ENCODE data around the gene SPTBN4.
"Not testable (repeated sequence)": the region's sequence is repeated elsewhere in the genome, so short reads cannot be mapped to it uniquely, and the experiment has no call there.

The SPTBN4 gene

DNA sequence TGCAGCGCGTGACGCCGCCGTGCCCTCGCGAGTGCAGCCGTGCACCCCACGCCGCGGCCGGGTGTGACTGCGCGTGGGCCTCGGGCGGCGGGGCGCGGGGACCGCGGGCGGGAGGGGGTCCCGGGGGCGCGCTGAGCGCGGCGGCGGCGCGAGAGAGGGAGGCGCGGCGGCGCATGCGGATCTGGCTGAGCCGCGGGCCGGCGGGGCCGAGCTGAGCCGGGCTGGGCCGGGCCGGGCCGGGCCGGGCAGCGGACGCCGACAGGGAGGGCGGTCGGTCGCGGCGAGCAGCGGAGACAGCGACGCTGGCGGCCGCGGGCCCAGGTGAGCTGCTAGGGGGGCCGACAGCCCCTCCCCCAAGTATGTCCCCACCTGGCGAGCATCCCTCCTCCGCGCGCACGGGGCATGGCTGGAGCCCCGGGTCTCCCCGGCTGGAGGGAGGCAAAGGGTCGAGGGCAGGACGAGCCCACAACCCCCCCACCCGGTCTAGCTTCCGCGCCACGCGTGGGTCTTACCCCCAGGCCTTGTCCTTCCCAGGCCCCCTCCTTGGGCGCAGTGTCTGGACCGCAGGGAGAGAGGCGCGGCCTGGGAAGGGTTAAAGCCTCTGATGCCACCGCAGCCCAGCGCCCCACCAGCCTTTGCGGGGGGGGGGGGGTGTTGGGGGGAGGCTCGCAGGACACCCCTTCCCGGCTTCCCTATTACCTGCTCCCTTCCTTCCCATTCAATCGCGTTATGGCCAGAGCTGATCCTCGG is at the start of gene SPTBN4:
SPTBN4 (plus strand) TSS at position 17 of the 750 bp plus-strand sequence. CDS start 5,621 bp downstream, outside the sequence.
- DNase-seq = no peak

DNA sequence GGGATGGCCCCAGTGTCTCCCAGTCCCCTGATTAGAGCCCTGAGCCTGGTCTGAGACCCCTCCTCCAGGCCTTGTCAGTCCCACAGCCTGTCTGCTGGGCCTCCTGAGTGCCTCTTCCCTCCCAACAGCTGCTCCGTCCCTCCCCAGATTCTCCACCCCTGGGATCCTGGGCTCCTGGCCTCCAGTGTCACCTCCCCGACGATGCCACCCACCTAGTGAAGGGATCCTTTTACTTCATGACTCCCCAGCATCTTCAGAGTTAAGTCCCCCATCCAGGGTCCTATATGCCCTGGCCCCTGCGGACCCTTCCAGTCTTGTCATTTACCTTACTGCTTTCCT is 49.2 kb upstream of the SPTBN4 start:
- no peak for DNase-seq

DNA sequence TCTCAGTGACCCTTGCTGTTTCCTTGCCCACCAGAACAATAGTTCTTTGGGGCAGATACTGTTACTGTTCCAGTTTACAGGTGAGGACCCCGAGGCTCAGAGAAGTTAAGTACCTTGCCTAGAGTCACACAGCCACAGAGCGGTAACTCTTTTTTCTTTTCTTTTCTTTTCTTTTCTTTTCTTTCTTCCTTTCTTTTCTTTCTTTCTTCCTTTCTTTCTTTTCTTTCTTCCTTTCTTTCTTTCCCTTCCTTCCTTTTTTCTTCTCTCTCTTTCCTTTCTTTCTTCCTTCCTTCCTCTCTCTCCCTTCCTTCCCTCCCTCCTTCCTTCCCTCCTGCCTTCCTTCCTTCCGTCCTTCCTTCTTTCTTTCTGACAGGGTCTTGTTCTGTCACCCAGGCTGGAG is 48.8 kb upstream of the SPTBN4 start:
- DNase-seq = no peak

DNA sequence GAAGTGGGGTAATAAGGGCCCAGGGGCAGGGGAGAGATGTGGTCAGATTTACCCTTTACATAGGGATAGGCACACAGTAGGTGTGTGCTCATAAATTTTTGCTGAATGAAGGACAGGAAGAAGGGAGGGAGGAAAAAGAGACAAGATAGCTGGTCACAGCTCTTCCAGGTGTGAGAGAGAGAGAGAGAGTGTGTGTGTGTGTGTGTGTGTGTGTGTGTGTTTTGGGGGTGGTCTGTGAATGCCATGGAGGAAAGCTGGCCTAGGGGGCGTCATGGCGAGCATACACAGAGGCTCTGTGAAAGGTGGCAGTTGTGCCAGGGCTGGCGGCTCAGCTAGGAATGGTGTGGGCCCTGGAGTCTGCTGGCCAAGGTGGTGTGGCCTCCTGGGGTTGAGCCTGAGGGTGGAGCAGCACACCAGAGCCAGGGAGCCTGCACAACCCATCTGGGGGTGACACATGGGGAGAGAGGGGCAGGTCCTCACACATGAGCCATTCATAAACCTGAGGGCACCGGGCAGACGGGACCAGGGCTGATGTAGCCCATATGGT is 47.7 kb upstream of the SPTBN4 start:
- DNase-seq = no peak

DNA sequence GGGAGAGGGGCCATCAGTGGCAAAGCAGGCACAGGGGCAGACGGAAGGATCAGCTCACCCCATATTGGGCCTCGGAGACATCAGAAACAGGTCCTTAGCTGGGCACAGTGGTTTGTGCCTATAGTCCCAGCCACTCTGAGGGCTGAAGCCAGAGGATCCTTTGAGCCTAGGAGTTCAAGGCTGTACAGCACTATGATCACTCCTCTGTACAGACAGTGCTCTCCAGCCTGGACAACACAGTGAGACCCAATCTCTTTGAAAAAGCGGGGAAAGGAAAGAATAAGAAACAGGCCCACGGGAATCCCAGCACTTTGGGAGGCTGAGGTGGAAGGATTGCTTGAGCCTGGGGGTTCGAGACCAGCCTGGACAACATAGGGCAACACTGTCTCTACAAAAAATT is 47.0 kb upstream of the SPTBN4 start:
- DNase-seq = no peak

DNA sequence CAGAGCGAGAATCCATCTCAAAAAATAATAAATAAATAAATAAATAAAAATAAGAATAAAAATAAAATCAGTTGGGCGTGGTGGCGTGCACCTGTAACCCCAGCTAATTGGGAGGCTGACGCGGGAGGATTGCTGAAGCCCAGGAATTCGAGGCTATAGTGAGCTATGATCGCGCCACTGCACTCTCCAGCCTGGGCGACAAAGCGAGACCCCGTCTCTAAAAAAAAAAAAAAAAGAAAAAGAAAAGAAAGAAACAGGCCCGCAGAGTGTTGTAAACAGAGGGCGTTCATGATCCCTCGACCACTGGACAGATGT is 46.4 kb upstream of the SPTBN4 start:
- no peak for DNase-seq

DNA sequence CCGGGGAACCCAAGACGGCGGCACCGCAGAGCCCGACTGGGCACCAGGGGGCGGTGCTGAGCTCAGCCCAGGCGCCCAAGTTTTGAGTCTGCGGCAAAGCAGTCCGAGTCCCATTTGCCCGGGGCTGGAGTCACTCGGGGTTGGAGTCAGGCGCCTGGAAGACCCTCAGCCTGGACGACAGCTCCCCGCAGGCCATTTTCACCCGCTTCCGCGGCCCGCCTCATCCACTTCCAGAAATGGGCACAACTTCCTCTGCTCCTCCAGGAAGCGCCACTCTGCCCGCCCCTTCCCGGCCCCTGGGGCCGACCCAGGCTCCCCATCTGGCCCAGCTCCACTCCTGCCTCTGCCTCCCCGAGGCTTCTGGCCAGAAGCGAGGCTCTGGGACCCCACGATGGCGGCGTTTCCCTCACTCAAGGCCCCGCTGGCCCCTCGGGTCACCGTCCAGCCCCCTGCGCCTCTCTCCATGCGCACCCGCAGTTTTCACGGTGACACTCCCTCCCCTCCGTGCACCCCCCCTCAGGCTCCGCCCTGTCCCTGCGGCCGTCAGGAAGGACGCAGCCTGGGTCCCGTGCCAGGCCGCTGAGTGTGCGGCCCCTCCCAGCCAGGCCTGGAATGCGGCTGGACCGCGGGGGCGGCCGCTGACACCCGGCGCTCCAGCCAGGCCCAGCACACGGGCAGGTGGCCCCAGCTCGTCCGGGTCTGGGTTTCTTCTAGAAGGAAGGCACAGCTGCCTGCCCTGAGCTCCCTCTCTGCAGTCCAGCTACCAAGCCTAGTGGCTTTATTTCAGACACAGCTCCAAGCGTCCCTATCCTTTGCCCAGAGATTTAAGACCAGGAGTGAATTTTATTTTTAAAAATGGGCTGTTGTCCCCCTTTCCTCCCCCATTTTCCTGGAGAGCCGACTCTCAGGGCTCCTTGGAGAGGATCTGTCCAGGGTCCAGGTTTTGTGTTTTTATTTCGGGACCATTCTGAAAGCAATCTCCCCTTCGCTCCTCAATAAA is 45.7 kb upstream of the SPTBN4 start:
- peak; percentile 59 to 95 for DNase-seq

DNA sequence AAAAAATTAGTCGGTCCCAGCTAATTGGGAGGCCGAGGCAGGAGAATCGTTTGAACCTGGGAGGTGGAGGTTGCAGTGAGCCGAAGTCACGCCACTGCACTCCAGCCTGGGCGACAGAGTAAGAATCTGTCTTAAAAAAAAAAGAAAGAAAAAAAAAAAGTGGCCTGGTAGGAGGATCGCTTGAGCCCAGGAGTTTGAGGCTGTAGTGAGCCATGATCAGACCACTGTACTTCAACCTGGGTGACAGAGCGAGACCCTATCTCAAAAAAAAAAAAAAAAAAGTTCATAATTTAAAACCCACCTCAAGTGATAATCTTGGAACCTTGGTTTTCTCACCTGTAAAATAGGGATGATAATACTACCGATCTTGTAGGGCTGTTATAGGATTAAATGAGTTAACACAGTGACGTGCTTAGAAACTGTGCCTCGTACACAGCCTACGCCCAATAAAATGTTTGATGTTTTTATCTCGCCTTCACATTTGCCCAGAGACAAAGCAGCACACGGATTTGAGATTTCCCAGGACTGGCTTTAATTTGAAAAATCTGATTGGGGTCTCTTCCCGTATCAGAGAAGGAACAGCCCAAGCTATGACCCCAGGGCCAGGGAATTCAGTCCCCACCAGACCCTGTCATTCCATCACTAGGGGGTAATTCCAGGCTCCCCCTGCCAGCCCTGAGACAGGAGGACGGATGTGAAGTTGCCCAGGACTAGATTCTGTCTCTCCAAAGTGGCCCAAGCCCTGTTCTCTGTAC is 44.6 kb upstream of the SPTBN4 start:
- DNase-seq = no peak

DNA sequence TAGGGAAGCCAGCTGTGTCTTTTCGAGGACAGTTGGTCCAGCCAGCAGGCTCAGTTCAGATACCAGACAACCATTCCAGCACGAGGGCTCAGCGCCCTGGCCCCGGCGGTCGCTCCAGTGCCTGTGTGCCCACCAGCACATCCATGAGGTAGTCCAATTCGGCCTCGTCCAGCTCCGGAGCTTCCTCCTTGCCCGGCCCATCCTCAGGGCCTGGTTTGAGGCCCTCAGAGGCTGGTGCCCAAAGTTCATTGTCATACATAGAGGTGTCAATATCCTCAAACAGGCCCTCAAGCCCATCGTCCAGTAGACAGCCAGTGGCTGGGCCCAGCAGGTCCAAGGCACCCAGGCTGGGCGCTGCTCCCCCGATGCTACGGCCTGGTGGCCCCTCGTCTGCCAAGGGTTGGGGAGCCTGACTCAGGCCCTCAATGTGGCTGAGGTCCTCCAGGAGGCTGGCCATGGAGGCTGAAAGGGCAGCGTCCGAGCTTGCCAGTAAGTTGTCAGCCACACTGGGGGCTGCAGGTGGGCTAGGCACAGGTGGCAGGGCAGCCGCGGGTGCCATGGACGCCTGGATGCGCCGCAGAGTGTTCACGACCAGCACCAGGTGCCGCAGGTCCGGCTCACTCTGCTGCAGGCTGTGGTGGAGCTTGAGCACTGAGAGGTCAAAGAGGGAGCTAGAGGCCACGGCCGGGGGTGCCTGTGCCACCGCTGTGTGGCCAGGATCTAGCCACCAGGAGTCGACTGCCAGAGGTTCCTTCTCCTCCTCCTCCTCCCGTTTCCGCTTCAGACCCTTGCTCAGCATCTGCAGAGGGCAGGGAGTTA is 43.8 kb upstream of the SPTBN4 start:
- DNase-seq = no peak

DNA sequence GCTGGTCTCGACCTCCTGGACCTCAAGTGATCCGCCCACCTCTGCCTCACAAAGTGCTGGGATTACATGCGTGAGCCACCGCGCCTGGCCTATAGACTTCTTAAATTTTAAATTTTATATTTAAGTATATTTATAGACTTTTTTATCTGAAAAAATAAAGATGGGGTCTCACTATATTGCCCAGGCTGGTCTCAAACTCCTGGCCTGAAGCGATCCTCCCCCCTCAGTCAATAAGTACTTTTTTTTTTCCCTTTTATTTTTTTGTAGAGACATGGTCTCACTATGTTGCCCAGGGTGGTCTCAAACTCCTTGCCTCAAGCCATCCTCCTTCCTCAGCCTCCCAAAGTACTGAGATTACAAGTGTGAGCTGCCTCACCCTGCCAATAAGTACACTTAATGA is 42.9 kb upstream of the SPTBN4 start:
- DNase-seq = no peak

DNA sequence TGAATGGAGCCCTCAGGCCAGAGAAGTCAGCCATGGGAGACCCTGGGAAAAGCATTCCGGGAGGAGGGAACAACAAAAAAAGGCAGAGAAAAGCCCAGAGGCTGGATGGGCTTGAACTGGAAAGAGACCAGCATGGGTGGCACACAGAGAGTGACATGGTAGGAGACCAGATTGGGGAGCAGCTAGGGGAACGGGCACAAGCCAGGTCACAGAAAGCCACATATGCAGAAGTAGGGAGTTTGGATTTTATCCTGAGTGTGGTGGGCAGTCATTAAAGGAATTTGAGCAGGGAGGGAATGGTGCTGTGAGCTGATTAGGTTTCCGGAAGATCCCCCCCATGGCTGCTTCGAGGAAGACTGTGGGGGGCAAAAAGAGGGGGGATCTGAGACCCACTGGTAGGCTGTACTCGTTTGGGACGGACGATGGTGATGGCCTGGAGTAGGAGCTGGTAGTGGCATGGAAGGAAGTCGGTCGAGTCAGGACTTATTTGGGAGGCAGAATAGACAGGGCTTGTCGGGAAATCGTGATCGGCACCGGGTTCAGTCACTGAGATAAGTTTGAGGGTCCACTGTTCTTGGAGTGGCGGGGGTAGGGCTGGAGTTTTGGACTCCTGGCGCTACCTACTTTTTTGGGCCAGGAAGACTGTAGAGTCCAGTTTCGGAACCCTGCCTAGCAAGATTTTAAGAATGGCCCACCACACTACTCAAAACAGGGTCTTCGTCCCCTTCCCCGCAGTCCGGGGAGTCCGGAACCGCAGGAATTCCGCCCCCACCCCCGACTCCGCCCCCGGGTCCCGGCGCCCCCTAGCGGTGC is 42.0 kb upstream of the SPTBN4 start:
- no peak for DNase-seq

DNA sequence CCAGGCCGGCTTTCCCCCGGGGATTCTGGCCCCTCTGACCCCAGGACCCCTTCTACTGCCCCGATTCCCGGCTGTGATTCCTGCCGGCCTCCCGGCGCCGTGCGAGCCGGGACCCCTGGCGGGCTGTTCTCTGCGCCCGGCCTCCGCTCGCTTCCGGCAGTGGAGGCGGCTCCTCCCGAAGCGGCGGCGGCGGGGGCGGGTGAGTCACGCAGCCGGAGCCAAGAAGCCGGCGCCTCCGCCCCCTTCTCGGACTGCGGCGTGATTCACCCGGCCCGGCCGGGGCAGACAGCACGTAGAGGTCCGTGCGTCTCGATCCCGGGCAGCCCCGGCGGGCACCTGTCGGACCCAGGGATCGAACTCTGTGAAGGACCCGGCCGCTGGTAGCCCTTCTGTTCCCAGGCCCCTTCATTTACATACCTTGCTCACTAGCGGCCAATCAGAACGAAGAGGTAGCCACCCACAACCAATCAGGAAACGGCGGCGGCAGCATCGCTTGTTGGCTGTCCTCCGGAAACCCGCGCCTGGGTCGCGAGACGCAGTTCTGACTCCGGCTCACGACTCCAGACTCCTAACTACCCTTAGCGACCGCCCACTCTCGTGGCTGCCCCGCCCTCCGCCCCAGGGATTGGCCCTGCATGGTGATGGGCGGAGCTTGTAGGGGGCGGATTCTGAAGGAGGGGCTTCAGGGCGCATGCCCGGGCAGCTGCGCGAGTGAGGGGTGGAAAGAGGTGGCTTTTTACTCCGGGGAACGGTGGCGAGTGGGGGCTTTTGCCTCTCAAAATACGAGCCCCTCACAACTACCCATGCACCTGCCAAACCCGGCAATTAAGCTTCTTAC is 41.1 kb upstream of the SPTBN4 start, which contains the start of gene SERTAD1:
SERTAD1 (minus strand) TSS at position 543 of the 838 bp plus-strand sequence. CDS start 2,446 bp downstream, outside the sequence.
- peak; percentile 95 to 99 for DNase-seq

DNA sequence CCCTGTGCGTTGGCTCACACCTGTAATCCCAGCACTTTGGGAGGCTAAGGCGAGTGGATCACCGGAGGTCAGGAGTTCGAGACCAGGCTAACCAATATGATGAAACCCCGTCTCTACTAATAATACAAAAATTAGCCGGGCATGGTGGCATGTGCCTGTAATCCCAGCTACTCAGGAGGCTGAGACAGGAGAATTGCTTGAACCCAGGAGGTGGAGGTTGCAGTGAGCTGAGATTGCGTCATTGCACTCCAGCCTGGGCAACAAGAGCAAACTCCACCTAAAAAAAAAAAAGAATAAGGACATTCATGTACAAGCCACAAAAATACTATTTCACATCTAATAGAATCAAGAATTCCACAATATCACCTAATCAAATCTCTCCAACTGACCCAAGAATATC is 38.6 kb upstream of the SPTBN4 start:
- DNase-seq = not testable (repeated sequence)

DNA sequence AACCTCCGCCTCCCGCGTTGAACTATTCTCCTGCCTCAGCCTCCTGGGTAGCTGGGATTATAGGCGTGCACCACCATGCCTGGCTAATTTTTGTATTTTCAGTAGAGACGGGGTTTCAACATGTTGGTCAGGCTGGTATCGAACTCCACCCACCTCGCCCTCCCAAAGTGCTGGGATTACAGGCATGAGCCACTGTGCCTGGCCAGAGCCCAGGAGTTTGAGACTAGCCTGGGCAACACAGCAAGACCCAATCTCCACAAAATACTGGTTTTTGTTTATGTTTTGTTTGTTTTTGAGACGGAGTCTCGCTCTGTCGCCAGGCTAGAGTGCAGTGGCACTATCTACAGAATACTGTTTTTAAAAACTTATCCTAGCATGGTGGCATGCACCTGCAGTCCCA is 36.6 kb upstream of the SPTBN4 start:
- not testable (repeated sequence) for DNase-seq

DNA sequence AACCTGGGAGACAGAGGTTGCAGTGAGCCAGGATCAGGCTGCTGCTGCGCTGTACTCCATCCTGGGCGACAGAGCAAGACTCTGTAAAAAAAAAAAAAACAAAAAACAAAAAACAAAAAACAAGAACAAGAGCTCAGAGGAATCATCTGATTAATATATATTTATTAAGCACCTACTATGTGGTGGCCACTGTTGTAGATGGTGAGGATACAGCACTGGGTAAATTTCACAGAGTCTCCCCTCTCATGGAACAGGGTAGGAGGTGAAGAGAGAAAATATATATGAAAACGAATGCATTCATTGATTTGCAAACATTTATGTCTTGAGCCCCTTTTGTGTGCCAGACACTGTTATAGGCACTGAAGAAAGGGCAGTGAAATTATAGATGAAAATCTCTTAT is 35.1 kb upstream of the SPTBN4 start:
- no peak for DNase-seq

DNA sequence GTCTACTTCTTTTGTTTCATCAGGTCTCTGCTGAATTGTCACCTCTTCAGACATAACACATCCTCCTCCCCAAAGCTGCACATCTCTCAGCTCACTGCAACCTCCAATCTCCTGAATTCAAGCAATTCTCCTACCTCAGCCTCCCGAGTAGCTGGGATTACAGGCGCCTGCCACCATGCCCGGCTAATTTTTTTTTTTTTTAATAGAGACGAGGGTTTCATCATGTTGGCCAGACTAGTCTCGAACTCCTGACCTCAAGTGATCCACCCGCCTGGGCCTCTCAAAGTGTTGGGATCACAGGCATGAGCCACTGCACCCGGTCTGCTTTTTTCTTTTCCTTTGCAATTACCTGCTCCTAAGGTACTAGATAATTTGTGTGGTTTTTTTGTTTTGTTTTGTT is 34.0 kb upstream of the SPTBN4 start:
- not testable (repeated sequence) for DNase-seq

DNA sequence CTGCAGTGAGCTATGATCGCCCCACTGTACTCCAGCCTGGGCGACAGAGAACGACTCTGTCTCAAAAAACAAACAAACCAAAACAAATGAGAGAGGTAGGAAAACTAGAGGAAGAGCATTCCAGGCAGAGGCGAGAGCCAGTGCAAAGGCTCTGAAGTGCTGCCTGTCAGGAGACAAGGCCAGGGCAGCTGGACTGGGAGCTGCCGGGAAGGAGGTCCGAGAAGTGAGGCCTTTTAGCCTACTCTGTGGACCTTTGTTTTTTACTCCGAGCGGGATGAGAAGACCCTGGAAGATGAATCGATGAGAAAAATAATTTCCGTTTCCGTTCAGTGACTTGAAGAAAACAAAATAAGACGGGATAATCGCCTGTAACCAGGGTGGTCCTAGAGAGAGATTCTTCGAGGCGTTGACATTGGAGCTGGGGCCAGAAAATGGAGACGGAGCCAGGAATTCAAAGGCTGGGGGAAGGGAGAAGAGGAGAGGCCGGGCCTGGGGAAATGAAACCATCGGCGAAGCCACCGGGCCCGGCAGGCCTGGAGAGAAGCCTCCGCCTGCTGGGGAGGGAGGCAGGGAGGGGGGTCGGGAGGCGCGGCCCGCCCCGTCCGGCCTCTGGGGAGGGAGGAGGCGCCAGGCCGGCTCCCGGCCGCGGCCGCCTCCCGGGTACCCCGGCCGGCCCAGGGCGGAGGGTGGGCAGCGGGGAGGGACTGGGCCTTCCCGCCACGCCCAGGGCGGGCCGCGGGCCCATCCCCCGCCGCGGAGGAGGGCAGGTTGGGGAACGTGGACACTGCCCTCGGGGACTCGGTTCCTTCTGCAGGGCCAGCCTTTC is 33.2 kb upstream of the SPTBN4 start:
- peak; percentile 64 to 65 for DNase-seq

DNA sequence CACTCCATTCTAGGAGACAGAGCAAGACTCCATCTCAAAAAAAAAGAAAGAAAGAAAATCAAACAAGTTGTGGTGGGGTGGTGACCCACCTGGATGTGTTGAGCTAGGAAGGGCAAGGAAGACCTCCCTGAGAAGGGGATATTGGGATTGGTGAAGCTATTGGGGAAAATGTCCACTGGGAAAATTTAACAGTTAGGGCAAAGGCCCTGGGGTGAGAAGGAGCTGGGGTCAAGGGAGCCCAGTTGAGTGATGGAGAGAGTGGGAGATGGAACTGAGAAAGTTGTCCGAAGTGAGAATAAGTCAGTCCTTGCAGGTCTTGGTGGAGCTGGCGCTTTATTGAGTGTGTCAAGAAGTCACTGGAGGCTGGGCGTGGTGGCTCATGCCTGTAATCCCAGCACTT is 28.5 kb upstream of the SPTBN4 start:
- no peak for DNase-seq

DNA sequence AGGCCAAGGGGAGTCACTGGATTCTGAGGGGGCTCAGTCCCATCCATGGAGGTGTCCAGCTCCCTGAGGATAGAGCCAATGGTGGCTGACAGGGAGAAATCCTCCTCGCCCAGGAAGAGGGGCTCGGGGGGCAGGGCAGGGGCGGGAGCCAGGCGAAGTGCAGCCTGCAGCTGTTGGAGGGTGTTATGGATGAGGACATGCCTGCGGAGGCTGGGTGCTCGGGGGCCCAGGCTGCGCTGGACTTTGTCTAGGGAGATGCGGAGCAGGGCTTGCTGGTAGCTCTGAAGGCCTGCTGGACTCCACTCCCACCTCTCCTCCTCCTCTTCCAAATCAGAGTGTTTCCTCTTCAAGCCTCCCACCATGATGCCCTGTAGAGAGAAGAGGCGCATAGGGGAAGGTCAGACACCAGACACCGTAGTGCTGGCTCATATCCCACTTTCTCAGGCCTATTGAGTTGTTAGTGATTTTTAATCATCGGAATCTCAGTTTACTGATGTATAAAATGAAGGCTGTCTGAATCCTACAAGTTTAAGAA is 25.0 kb upstream of the SPTBN4 start:
- DNase-seq = no peak

Measured in bone marrow (tissue), 2 donors.